SK-N-SH (cell line): Measurements from ENCODE around the gene CCSER1. TPM values are rescaled to one million over a fixed set of nuclear protein-coding genes. Genes with fewer than 3 reads are reported as not detected.

Experiments used
- CTCF ChIA-PET: fragments of 300-600, 350-600 bp; formaldehyde crosslinking; extraction: SDS; loops from one replicate; lab custom pipeline; 2021; lab: Yijun Ruan, JAX
- POLR2A ChIA-PET: fragments of 350-600 bp; sonication (Branson Sonifier 250); formaldehyde crosslinking; extraction: SDS; loops from one replicate; lab custom pipeline; 2020; ENCODE audit warnings: antibody characterized with exemption, inconsistent platforms; lab: Yijun Ruan, JAX
- DNase-seq: peaks from one replicate; pipeline ENCODE4 v3.0.0; 2012
- H2AFZ ChIP-seq: fragments of 200-600 bp; sonication (generic); 2 replicates; pipeline ENCODE4 v1.8.1; 2016; ENCODE audit warnings: antibody characterized with exemption, mild to moderate bottlenecking, low read depth
- H3F3A ChIP-seq: fragments of 200-600 bp; sonication (generic); replicated peaks from 2 replicates; pipeline ENCODE3; 2016; ENCODE audit warnings: antibody characterized with exemption, mild to moderate bottlenecking; ENCODE audit not compliant: insufficient read depth
- H3K27ac ChIP-seq, 2 experiments: fragments of 200-500 bp in 1 of 2; fragments of 200-600 bp in 1 of 2; sonication (Bioruptor generic) in 1 of 2; sonication (generic), shearing (Covaris generic) in 1 of 2; 2 replicates each; pipeline versions ENCODE4 v1.5.1 to v1.6.1; 2014 to 2016; ENCODE audit warnings: low read depth in 2 of 2, inconsistent platforms in 1 of 2, low read length in 1 of 2, mild to moderate bottlenecking in 1 of 2, mixed read lengths in 1 of 2
- H3K27me3 ChIP-seq: fragments of 200-600 bp; sonication (generic), shearing (Covaris generic); 2 replicates; pipeline ENCODE4 v1.6.1; 2016; ENCODE audit warnings: mixed run types; ENCODE audit not compliant: insufficient read depth
- H3K36me3 ChIP-seq, 2 experiments: fragments of 200-500 bp in 1 of 2; fragments of 200-600 bp in 1 of 2; sonication (Bioruptor generic) in 1 of 2; sonication (generic) in 1 of 2; replicated peaks in 1 of 2; 2 replicates each; pipeline versions ENCODE3 to v1.5.1; 2014 to 2016; ENCODE audit warnings: low read length in 1 of 2, mild to moderate bottlenecking in 1 of 2; ENCODE audit not compliant: insufficient read depth in 2 of 2, control insufficient read depth in 1 of 2
- H3K4me1 ChIP-seq, 2 experiments: fragments of 200-500 bp in 1 of 2; fragments of 200-600 bp in 1 of 2; sonication (Bioruptor generic) in 1 of 2; sonication (generic), shearing (Covaris generic) in 1 of 2; 2 replicates each; pipeline versions ENCODE4 v1.5.1 to v1.6.1; 2014 to 2016; ENCODE audit warnings: low read depth in 1 of 2, low read length in 1 of 2, mixed run types in 1 of 2; ENCODE audit not compliant: insufficient read depth in 2 of 2, control insufficient read depth in 1 of 2
- H3K4me2 ChIP-seq: fragments of 200-600 bp; sonication (generic), shearing (Covaris generic); 2 replicates; pipeline ENCODE4 v1.6.1; 2017; ENCODE audit warnings: mixed run types
- H3K4me3 ChIP-seq, 2 experiments: fragments of 200-500 bp in 1 of 2; fragments of 200-600 bp in 1 of 2; sonication (Bioruptor generic) in 1 of 2; sonication (generic), shearing (Covaris generic) in 1 of 2; 2 replicates each; pipeline versions ENCODE4 v1.5.1 to v1.8.1; 2014 to 2016; ENCODE audit warnings: low read depth in 2 of 2, inconsistent platforms in 1 of 2, low read length in 1 of 2, mild to moderate bottlenecking in 1 of 2, mixed read lengths in 1 of 2, moderate library complexity in 1 of 2
- H3K79me2 ChIP-seq: fragments of 200-600 bp; sonication (generic); 2 replicates; pipeline ENCODE4 v1.8.1; 2017; ENCODE audit warnings: mild to moderate bottlenecking; ENCODE audit not compliant: insufficient read depth
- H3K9ac ChIP-seq: fragments of 200-600 bp; sonication (generic); 2 replicates; pipeline ENCODE4 v1.6.1; 2017; ENCODE audit warnings: mixed run types
- H3K9me2 ChIP-seq: fragments of 200-600 bp; sonication (generic); 2 replicates; pipeline ENCODE4 v1.6.1; 2017; ENCODE audit warnings: mixed run types
- H3K9me3 ChIP-seq: fragments of 200-600 bp; sonication (generic); 2 replicates; pipeline ENCODE4 v1.6.1; 2017; ENCODE audit warnings: mixed run types, mild to moderate bottlenecking, moderate library complexity
- H4K20me1 ChIP-seq: fragments of 200-600 bp; sonication (generic); 2 replicates; pipeline ENCODE4 v1.6.1; 2017; ENCODE audit warnings: mild to moderate bottlenecking, mixed run types; ENCODE audit not compliant: insufficient read depth
- CHD2 ChIP-seq: fragments of 150-350 bp; IDR thresholded peaks from 2 replicates; pipeline ENCODE4 v1.6.1; 2018; ENCODE audit warnings: low read length; ENCODE audit not compliant: partially characterized antibody
- CTCF ChIP-seq: fragments of 200-600 bp; sonication (generic); IDR thresholded peaks from 2 replicates; pipeline ENCODE4 v1.6.1; 2017; ENCODE audit warnings: antibody characterized with exemption, mild to moderate bottlenecking, moderate library complexity
- ELF1 ChIP-seq: IDR thresholded peaks from 2 replicates; pipeline ENCODE4 v1.4.0; 2012
- EZH2phosphoT487 ChIP-seq: fragments of 200-600 bp; sonication (generic); IDR thresholded peaks from 2 replicates; pipeline ENCODE4 v1.6.1; 2017; ENCODE audit warnings: low read depth, mixed run types, mild to moderate bottlenecking, antibody characterized with exemption, moderate library complexity, borderline replicate concordance
- FOXM1 ChIP-seq: IDR thresholded peaks from 2 replicates; pipeline ENCODE4 v1.4.0; 2012; ENCODE audit warnings: low read depth, mild to moderate bottlenecking
- JUND ChIP-seq: IDR thresholded peaks from 2 replicates; pipeline ENCODE4 v1.4.0; 2012
- MAX ChIP-seq: IDR thresholded peaks from 2 replicates; pipeline ENCODE4 v1.4.0; 2012; ENCODE audit warnings: low read depth
- MEF2A ChIP-seq: IDR thresholded peaks from 2 replicates; pipeline ENCODE4 v1.4.0; 2012; ENCODE audit warnings: low read depth, borderline replicate concordance
- NFIC ChIP-seq: IDR thresholded peaks from 2 replicates; pipeline ENCODE4 v1.4.0; 2012; ENCODE audit warnings: borderline replicate concordance
- REST ChIP-seq: IDR thresholded peaks from 2 replicates; pipeline ENCODE4 v1.6.1; 2012; ENCODE audit warnings: mild to moderate bottlenecking, low read depth, low read length, moderate library complexity
- RXRA ChIP-seq: IDR thresholded peaks from 2 replicates; pipeline ENCODE4 v1.4.0; 2012; ENCODE audit warnings: low read depth, mild to moderate bottlenecking, borderline replicate concordance
- SIN3A ChIP-seq: IDR thresholded peaks from 2 replicates; pipeline ENCODE4 v1.6.1; 2012; ENCODE audit warnings: low read depth, mild to moderate bottlenecking, low read length, moderate library complexity, borderline replicate concordance
- SMC3 ChIP-seq: IDR thresholded peaks from 2 replicates; pipeline ENCODE4 v1.6.1; 2012; ENCODE audit warnings: low read depth, low read length, improper control_type of control experiment
- TCF12 ChIP-seq: IDR thresholded peaks from 2 replicates; pipeline ENCODE4 v1.4.0; 2012
- USF1 ChIP-seq: IDR thresholded peaks from 2 replicates; pipeline ENCODE4 v1.4.0; 2012; ENCODE audit warnings: low read depth, borderline replicate concordance
- YY1 ChIP-seq: IDR thresholded peaks from 2 replicates; pipeline ENCODE4 v1.4.0; 2012; ENCODE audit warnings: low read depth, mild to moderate bottlenecking
- ZBTB33 ChIP-seq: IDR thresholded peaks from 2 replicates; pipeline ENCODE4 v1.4.0; 2012; ENCODE audit warnings: low read depth, borderline replicate concordance
- polyA plus RNA-seq, 3 experiments: library from polyadenylated mRNA; depleted of rRNA; stranded (reverse); fragments of >200 nt; gene quantifications; 2 replicates each; pipeline ENCODE4 v1.2.3, GENCODE V29; 2012

Gene CCSER1
- polyA plus RNA-seq, 1 of the 3 experiments (the other 2 are of a cell fraction), result 0.05 TPM

- H2AFZ ChIP-seq, result no peak overlapping the region
- no peaks in the 10 kb centered on the region for H3K36me3 ChIP-seq
- H3K9ac ChIP-seq, result no peak overlapping the region
- no peaks in the 10 kb centered on the region; a peak in 1 of 4 replicates for H3K4me1 ChIP-seq
- no peak for TF ChIP-seq CTCF
- TF ChIP-seq FOXM1, result no peak
- no peak for TF ChIP-seq SMC3
- TF ChIP-seq JUND, result no peak
- no peak for TF ChIP-seq SIN3A
- no peak for TF ChIP-seq RXRA
- TF ChIP-seq TCF12, result no peak
- TF ChIP-seq EZH2phosphoT487, result no peak
- no peak for TF ChIP-seq MAX
- TF ChIP-seq ELF1, result no peak
- no peak for TF ChIP-seq CHD2
- DNase-seq, result no peak
- H3K4me2 ChIP-seq, result no peak overlapping the region
- H3K79me2 ChIP-seq, result no peaks in the 10 kb centered on the region
- H3K27ac ChIP-seq, result no peak overlapping the region
- no peaks in the 10 kb centered on the region for H3K27me3 ChIP-seq
- no peaks in the 10 kb centered on the region for H4K20me1 ChIP-seq
- no peaks in the 10 kb centered on the region for H3K9me3 ChIP-seq
- POLR2A ChIA-PET, result no interaction called here
- no peaks in the 10 kb centered on the region; the same call in 1 of the 2 replicates for H3K9me2 ChIP-seq
- H3K4me3 ChIP-seq, result no peak overlapping the region
- no peaks in the 10 kb centered on the region for H3F3A ChIP-seq
- CTCF ChIA-PET, result no interaction called here
Measured at GRCh38 chr4:91057871-91058270, 930.7 kb downstream of the CCSER1 start.

GRCh38 chr4:91058345-91058744 is 931.2 kb downstream of the CCSER1 start:
- H2AFZ ChIP-seq, result no peak overlapping the region
- no peak overlapping the region for H3K4me2 ChIP-seq
- no peaks in the 10 kb centered on the region for H3K79me2 ChIP-seq
- no peaks in the 10 kb centered on the region; a peak in 1 of 4 replicates for H3K4me1 ChIP-seq
- DNase-seq, result no peak
- H3K9me2 ChIP-seq, result no peaks in the 10 kb centered on the region; the same call in 1 of the 2 replicates
- no peaks in the 10 kb centered on the region for H3K27me3 ChIP-seq
- TF ChIP-seq ZBTB33 (no peak), CTCF (no peak), SMC3 (no peak), MAX (no peak), MEF2A (no peak), YY1 (no peak), ELF1 (no peak), SIN3A (no peak), REST (no peak), USF1 (no peak), TCF12 (no peak), NFIC (no peak)
- no peaks in the 10 kb centered on the region for H4K20me1 ChIP-seq
- no peak overlapping the region for H3K9ac ChIP-seq
- H3K36me3 ChIP-seq, result no peaks in the 10 kb centered on the region
- no peak overlapping the region for H3K4me3 ChIP-seq
- no peaks in the 10 kb centered on the region for H3K9me3 ChIP-seq
- POLR2A ChIA-PET, result no interaction called here
- CTCF ChIA-PET, result no interaction called here
- H3F3A ChIP-seq, result no peaks in the 10 kb centered on the region
- no peak overlapping the region for H3K27ac ChIP-seq
